H1 (cell line): ENCODE results near the gene SLC9C2. TPM values are rescaled to one million over a fixed set of nuclear protein-coding genes. Genes with fewer than 3 reads are reported as not detected.

Experiments
- POU5F1 ChIP-seq: IDR thresholded peaks from 2 replicates; pipeline ENCODE4 v1.6.1; 2011; ENCODE audit warnings: low read depth, mild to moderate bottlenecking, low read length, moderate library complexity
- RBBP5 ChIP-seq: IDR thresholded peaks from 2 replicates; pipeline ENCODE4 v1.7.1; 2012; ENCODE audit warnings: low read depth, mild to moderate bottlenecking, inconsistent platforms, low read length, moderate library complexity, borderline replicate concordance
- TBP ChIP-seq: IDR thresholded peaks from 2 replicates; pipeline ENCODE4 v1.6.1; 2011; ENCODE audit warnings: low read depth, low read length, improper control_type of control experiment
- polyA plus RNA-seq, 7 experiments: library from polyadenylated mRNA; depleted of rRNA in 3 of 7; stranded (reverse) in 5 of 7; unstranded in 2 of 7; fragments of >200 nt in 5 of 7; fragments of 200-250 nt in 2 of 7; gene quantifications; 1 replicate in 5 of 7; 2 replicates in 1 of 7; 4 replicates in 1 of 7; pipeline versions ENCODE4 v1.2.1 to v1.2.3, GENCODE V29; 2011 to 2013; ENCODE audit warnings: missing spikeins in 2 of 7, mixed read lengths in 2 of 7
- total RNA-seq: library from RNA; stranded (reverse); fragmentation: NEBNext Ultra II Directional; extraction: Animal tissue kit (Norgen Biotek cat#: 25700); gene quantifications from 2 replicates; pipeline ENCODE4 v1.2.1, GENCODE V29; 2021
- TF ChIP-seq, protein P1 (sequence below): IDR thresholded peaks from 2 replicates; pipeline ENCODE4 v1.6.1; 2012; ENCODE audit warnings: low read length, inconsistent platforms

The SLC9C2 gene
- total and polyA plus RNA-seq, 2 of the 8 experiments (the other 6 are each of a cell fraction or from before 2014, with no cell fraction given) = not detected

DNA sequence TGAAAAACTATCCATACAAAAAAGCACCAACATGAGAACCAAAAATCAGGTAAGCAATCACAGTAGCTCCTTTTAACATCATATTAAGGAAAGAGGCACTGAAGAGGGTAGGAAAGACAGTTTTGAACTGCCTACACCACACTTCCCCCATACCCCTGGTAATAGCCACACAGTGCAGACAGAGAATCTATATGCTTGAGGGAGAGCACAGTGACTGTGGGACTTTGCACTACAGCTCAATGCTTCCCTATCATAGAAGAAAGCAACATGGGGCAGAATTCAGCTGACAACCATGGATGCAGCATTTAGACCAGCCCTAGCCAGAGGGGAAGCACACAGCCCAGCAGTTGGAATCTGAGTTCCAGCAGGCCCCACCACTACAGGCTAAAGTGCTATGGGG lies 24.4 kb upstream of the SLC9C2 start (continued):
- TF ChIP-seq, protein P1, sequence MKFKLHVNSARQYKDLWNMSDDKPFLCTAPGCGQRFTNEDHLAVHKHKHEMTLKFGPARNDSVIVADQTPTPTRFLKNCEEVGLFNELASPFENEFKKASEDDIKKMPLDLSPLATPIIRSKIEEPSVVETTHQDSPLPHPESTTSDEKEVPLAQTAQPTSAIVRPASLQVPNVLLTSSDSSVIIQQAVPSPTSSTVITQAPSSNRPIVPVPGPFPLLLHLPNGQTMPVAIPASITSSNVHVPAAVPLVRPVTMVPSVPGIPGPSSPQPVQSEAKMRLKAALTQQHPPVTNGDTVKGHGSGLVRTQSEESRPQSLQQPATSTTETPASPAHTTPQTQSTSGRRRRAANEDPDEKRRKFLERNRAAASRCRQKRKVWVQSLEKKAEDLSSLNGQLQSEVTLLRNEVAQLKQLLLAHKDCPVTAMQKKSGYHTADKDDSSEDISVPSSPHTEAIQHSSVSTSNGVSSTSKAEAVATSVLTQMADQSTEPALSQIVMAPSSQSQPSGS = no peak
- no peak for TF ChIP-seq TBP
- no peak for TF ChIP-seq POU5F1
- no peak for TF ChIP-seq RBBP5
